AG04449 (cell line): ENCODE measurements around the gene SFXN4.
A peak's percentile ranks its signal among the peaks of the same experiment; 100 is the strongest.
"Not testable (repeated sequence)": the region's sequence is repeated elsewhere in the genome, so short reads cannot be mapped to it uniquely, and the experiment has no call there.

Experiments
- CTCF ChIA-PET: fragments of 350-600 bp; formaldehyde crosslinking; extraction: SDS; loops from one replicate; lab custom pipeline; 2021; ENCODE audit warnings: antibody characterized with exemption; lab: Yijun Ruan, JAX
- POLR2A ChIA-PET: fragments of 400-600, 350-600 bp; formaldehyde crosslinking; extraction: SDS; loops from one replicate; lab custom pipeline; 2020; ENCODE audit warnings: antibody characterized with exemption, inconsistent platforms; lab: Yijun Ruan, JAX
- DNase-seq: peaks from one replicate; pipeline ENCODE4 v3.0.0-alpha.2; 2010; ENCODE audit warnings: low read depth, low spot score
- H3K4me3 ChIP-seq: 2 replicates; pipeline ENCODE4 v1.5.1; 2011; ENCODE audit warnings: low read depth, mild to moderate bottlenecking, control low read depth, low read length
- TF ChIP-seq, protein P1 (sequence below): IDR thresholded peaks from one replicate; pipeline ENCODE4 v1.5.1; 2011; ENCODE audit warnings: mild to moderate bottlenecking, moderate library complexity, low read length, control low read depth, inconsistent platforms; ENCODE audit not compliant: insufficient read depth; ENCODE audit errors: missing control alignments

SFXN4 gene

DNA sequence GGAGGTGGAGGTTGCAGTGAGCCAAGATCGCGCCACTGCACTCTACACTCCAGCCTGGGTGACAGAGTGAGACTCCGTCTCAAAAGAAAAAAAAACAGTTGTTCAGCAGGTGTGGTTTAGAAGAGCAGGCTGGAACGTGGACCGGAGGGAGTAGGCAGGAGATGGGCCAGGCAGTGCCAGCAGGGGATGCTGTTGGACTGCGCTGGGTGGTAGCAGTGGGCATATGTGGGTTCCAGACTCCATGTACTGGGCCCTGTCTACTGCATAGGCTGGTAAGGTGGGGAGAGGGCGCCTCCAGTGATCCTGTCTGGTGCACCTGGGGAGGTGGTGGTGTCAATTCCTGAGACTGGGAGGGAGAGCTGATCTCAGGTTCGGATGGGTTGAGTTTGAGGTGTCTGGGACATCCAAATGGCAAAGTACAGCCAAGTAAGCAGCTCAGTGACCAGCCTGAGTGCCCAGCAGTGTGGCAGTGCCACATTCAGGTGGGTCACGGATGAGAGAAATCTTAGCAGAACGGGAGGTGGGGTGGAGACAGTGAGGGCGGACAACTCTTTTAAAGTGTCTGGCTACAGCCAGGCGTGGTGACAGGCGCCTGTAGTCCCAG is 25.9 kb downstream of the SFXN4 start:
- TF ChIP-seq, protein P1, sequence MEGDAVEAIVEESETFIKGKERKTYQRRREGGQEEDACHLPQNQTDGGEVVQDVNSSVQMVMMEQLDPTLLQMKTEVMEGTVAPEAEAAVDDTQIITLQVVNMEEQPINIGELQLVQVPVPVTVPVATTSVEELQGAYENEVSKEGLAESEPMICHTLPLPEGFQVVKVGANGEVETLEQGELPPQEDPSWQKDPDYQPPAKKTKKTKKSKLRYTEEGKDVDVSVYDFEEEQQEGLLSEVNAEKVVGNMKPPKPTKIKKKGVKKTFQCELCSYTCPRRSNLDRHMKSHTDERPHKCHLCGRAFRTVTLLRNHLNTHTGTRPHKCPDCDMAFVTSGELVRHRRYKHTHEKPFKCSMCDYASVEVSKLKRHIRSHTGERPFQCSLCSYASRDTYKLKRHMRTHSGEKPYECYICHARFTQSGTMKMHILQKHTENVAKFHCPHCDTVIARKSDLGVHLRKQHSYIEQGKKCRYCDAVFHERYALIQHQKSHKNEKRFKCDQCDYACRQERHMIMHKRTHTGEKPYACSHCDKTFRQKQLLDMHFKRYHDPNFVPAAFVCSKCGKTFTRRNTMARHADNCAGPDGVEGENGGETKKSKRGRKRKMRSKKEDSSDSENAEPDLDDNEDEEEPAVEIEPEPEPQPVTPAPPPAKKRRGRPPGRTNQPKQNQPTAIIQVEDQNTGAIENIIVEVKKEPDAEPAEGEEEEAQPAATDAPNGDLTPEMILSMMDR: peak; percentile 78
- ChIA-PET POLR2A (no interaction called here), CTCF (interaction anchor here (0.7 to 3.2 kb wide), 7 partner anchors 8 to 277 kb away, joined by 3 to 18 read pairs (median 3); no protein-coding TSS in a partner anchor)
- no peak for DNase-seq
- H3K4me3 ChIP-seq: no peak overlapping the region

DNA sequence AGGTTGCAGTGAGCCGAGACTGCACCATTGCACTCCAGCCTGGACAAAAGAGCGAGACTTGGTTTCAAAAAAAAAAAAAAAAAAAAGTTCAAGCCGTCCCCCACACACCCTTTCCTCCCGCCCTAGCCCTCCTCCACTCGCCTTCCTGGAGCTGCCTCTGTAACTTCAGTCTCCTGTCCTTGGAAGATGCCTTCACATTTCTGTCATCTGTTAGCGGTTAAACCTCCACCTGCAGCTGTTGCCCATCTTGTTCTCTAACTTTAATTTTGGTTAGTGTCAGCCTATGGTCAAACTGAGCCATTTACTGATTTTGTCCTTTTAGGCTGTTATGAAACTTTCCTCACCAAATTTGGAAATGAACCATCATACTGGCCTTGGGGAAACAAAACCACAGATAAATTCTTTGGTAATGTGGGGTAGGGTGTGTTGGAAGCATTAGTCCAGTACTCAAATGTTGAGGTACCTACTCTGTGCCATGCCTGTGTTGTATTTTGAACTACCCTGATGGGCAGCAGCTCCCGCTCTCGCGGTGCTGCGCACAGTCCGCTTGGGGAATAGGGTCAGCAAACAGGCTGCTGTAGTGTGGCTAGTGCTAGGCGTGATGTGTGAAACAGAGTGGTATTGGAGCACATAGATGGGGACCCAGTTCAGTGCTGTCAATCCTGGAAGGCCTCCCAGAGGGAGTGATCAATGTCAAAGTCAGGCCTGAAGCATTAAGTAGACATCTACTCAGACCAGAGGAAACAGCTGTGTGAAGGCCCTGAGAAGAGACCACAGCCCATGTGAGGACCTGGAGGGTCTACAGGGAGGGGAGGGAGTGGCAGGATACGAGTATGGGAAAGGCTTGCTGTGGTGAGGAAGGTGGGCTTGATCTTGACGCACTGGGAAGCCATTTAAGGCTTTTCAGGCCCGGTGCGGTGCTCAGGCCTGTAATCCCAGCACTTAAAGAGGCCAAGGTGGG is 26.9 kb downstream of the SFXN4 start:
- peak; percentile 21 for DNase-seq
- TF ChIP-seq, protein P1: no peak
- CTCF ChIA-PET: interaction anchor here (0.7 to 3.2 kb wide), 6 partner anchors 11 to 278 kb away, joined by 3 to 18 read pairs (median 3); no protein-coding TSS in a partner anchor
- POLR2A ChIA-PET: interaction anchor here (0.7 kb wide), 1 partner anchor 61 kb away, joined by 3 read pairs; no protein-coding TSS in a partner anchor
- H3K4me3 ChIP-seq: no peak overlapping the region

GRCh38 chr10:119137878-119138277 is 27.6 kb downstream of the SFXN4 start:
- CTCF ChIA-PET: interaction anchor here (0.7 to 3.2 kb wide), 2 partner anchors 61 to 86 kb away, joined by 3 to 18 read pairs; no protein-coding TSS in a partner anchor
- not testable (repeated sequence) for H3K4me3 ChIP-seq, DNase-seq
- POLR2A ChIA-PET: interaction anchor here (0.7 kb wide), 1 partner anchor 61 kb away, joined by 3 read pairs; no protein-coding TSS in a partner anchor

GRCh38 chr10:119136084-119136483 is 29.4 kb downstream of the SFXN4 start:
- CTCF ChIA-PET: no interaction called here
- POLR2A ChIA-PET: no interaction called here
- DNase-seq: no peak
- TF ChIP-seq, protein P1: no peak
- H3K4me3 ChIP-seq: no peak overlapping the region

- no peak for DNase-seq
- TF ChIP-seq, protein P1: no peak
- no peak overlapping the region for H3K4me3 ChIP-seq
- POLR2A ChIA-PET: interaction anchor here (0.6 kb wide), 1 partner anchor 11 kb away, joined by 3 read pairs; no protein-coding TSS in a partner anchor
- CTCF ChIA-PET: no interaction called here
These were observed 30.0 kb downstream of the SFXN4 start for GRCh38 chr10:119135513-119135881.

GRCh38 chr10:119133949-119134348 is 31.6 kb downstream of the SFXN4 start:
- no peak overlapping the region for H3K4me3 ChIP-seq
- ChIA-PET POLR2A (no interaction called here), CTCF (no interaction called here)
- TF ChIP-seq, protein P1: no peak
- no peak for DNase-seq
